ENCODE results near the gene NCAPH2.

GRCh38 chr22:50544078-50544745 lies 36.2 kb downstream of the NCAPH2 start:
- TF ChIP-seq CTCF (IDR thresholded peaks at IDR 0.05) (peak in 3 of 4 experiments; percentile 38 to 57 (median 53)), POLR2A (IDR thresholded peaks at IDR 0.05) (no peak)

Data from uterus (tissue), 2 donors.